Heart right ventricle (tissue), 16 donors: Measurements from ENCODE around the gene AKNA. TPM values are rescaled to one million over a fixed set of nuclear protein-coding genes. Genes with fewer than 3 reads are reported as not detected.

ENCODE experiments used
- ATAC-seq, 8 donors: fragments of 200-7000 bp; cut with Tn5 transposase; one replicate each; pipeline ENCODE4 v1.9.1; 2020; ENCODE audit warnings: mild to moderate bottlenecking in 8 of 8, moderate library complexity in 8 of 8, moderate number of reproducible peaks in 1 of 8
- DNase-seq, 2 donors: peaks; one replicate each; pipeline ENCODE4 v3.0.0-alpha.2; 2020
- H3K27ac ChIP-seq, 10 donors: fragments of 200-600 bp; sonication (generic) in 2 of 10; one replicate each; pipeline versions ENCODE4 v1.5.0 to v1.8.0; 2020 to 2022; ENCODE audit warnings: mild to moderate bottlenecking in 3 of 10
- H3K27me3 ChIP-seq, 7 donors: fragments of 200-600 bp; one replicate each; pipeline ENCODE4 v1.8.0; 2021 to 2022; ENCODE audit warnings: mild to moderate bottlenecking in 2 of 7
- H3K36me3 ChIP-seq, 9 donors: fragments of 200-600 bp; sonication (generic) in 1 of 9; one replicate each; pipeline versions ENCODE4 v1.5.0 to v1.8.0; 2020 to 2022; ENCODE audit warnings: mild to moderate bottlenecking in 2 of 9
- H3K4me1 ChIP-seq, 9 donors: fragments of 200-600 bp; sonication (generic) in 1 of 9; one replicate each; pipeline versions ENCODE4 v1.5.0 to v1.8.0; 2020 to 2022; ENCODE audit warnings: mild to moderate bottlenecking in 4 of 9
- H3K4me3 ChIP-seq, 10 donors: fragments of 200-600 bp; sonication (generic) in 2 of 10; one replicate each; pipeline versions ENCODE4 v1.5.0 to v1.8.0; 2020 to 2022; ENCODE audit warnings: mild to moderate bottlenecking in 7 of 10, moderate library complexity in 2 of 10
- H3K9me3 ChIP-seq, 11 donors: fragments of 200-600 bp in 10 of 11; sonication (generic) in 2 of 11; one replicate each; pipeline versions ENCODE4 v1.5.0 to v1.8.0; 2013 to 2022; ENCODE audit warnings: mild to moderate bottlenecking in 2 of 11, control low read depth in 1 of 11, moderate library complexity in 1 of 11
- WGBS, 2 donors: extraction: QIAGEN DNeasy Blood & Tissue Kit; methylation state at CpG; one replicate each; pipeline ENCODE4 v1.1.7; 2013; ENCODE audit warnings: inconsistent platforms in 1 of 2; 5-methylcytosine and 5-hydroxymethylcytosine counted together
- intact Hi-C, 10 donors: fragments of 100-400 bp; cut with DNase I; formaldehyde crosslinking; loops; one replicate each; pipeline versions ENCODE4 v1.11.1 to v1.14.2; 2022
- polyA plus RNA-seq, 2 donors: library from polyadenylated mRNA; stranded (reverse); fragments of 200-250 nt; gene quantifications; one replicate each; pipeline ENCODE4 v1.2.3, GENCODE V29; 2013
- total RNA-seq, 10 donors: library from RNA; stranded (reverse); fragmentation: NEBNext Ultra II Directional in 3 of 10; extraction: Animal tissue kit (Norgen Biotek cat#: 25700) in 3 of 10; gene quantifications; one replicate each; pipeline versions ENCODE4 v1.2.1 to v1.2.4, GENCODE V29; 2021 to 2023
- TF ChIP-seq, protein P1 (sequence below), 9 donors: fragments of 200-600 bp; sonication (generic) in 2 of 9; IDR thresholded peaks; one replicate each; pipeline versions ENCODE4 v1.5.0 to v1.8.0; 2021 to 2022; ENCODE audit warnings: antibody characterized with exemption in 9 of 9, mild to moderate bottlenecking in 5 of 9, moderate library complexity in 1 of 9
- donor health status: Arrhythmogenic right ventricular cardiomyopathy.
- donor health status: ischemic (EF 13 %, LVEDD 7.1; RV severe dilation, severe dysfunction).
- donor health status: healthy with polysubstance abuse.
- donor health status: DM: no; HTN: yes; CAD: no.
- donor health status: DM: no; HTN: no; CAD: no.
- donor health status: ischemic (EF 25% LVEDD 6.9; RV normal size, moderate dysfunction).
- donor health status: ischemic (EF 25% LVEDD 5.7; RV mildly dilated, moderate dysfunction).
- donor health status: healthy.
- donor health status: DM: yes; HTN: yes; CAD: no.
- donor health status: Ischemic cardiomyopathy.
- donor health status: ischemic (EF 35%, LVEDD 5.7; RV mildly dilated, moderate dysfunction).
- donor health status: nonischemic (EF 11% LVEDD 7.7; RV severe dilation, severe dysfunction).
- donor health status: DM: yes; HTN: yes; CAD: no.
- donor health status: PGD.
- donor health status: ischemic (EF 29% LVEDD 5.4; RV normal size, mild dysfunction).
- donor health status: nonischemic (EF 23%, LVEDD 6.1; RV moderate dilation, normal function).

Gene AKNA
- total and polyA plus RNA-seq, 12 donors, result 2.7 to 20.5 (median 4.6) TPM

DNA sequence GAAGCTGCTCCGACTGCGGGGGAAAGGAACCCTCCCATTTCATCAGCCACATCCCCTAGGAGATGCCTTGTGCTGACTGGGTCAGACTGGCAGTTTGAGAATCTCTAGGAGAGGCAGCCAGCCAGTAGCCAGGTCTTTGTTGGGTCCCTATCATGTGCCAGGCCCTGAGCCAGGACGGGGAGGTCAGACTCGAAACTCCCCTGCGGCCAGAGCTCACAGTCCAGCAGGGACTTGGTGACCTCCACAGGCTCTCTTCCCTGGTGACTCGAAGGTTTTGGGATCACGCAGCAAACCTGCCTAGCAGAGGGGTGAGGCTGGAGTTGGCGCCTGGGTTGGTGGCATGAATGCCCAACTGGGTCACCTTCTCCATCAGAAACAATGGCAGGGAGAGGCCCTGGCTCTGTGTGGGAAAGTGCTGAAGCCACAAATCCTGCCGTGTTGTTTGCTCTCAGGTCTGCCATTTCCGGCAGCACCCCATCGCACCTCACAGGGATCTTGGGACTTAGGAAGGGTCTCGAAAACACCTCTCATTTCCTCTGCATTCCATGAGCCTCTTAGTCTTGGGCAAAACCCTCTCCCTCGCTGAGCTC, 79.3 kb downstream of the AKNA start:
- Histone ChIP-seq H3K4me1 (peaks cover 0 to 9% (median 5%) of the 10 kb centered on the region in 9 donors), H3K27ac (no peak overlapping the region), H3K9me3 (no peaks in the 10 kb centered on the region), H3K36me3 (peaks cover 0 to 28% (median 0%) of the 10 kb centered on the region in 9 donors), H3K27me3 (no peaks in the 10 kb centered on the region), H3K4me3 (no peak overlapping the region)
- no peak for DNase-seq
- TF ChIP-seq, protein P1, sequence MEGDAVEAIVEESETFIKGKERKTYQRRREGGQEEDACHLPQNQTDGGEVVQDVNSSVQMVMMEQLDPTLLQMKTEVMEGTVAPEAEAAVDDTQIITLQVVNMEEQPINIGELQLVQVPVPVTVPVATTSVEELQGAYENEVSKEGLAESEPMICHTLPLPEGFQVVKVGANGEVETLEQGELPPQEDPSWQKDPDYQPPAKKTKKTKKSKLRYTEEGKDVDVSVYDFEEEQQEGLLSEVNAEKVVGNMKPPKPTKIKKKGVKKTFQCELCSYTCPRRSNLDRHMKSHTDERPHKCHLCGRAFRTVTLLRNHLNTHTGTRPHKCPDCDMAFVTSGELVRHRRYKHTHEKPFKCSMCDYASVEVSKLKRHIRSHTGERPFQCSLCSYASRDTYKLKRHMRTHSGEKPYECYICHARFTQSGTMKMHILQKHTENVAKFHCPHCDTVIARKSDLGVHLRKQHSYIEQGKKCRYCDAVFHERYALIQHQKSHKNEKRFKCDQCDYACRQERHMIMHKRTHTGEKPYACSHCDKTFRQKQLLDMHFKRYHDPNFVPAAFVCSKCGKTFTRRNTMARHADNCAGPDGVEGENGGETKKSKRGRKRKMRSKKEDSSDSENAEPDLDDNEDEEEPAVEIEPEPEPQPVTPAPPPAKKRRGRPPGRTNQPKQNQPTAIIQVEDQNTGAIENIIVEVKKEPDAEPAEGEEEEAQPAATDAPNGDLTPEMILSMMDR (IDR thresholded peaks at IDR 0.05), result no peak
- WGBS, 2 donors, result 89 to 96% methylated on average over 13 of the region's 13 CpGs
- no peak for ATAC-seq
- intact Hi-C loops, result no loop called here

DNA sequence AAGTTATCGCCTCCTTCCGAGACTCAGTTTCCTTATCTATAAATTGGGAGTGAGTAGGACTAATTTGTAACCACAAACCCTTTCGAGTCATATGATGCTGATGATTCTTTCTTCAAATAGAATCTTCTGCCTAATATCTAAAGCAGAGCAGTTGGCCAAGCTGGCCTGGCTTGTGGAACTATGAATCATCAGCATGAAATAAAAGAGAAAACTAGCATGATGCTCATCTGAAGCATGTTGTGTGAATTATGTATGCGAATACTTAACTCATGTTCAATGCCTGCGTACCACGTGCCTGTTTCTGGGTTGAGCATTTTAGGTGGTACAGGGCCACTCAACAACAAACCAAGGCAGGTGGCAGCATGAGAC, 79.9 kb downstream of the AKNA start:
- DNase-seq (no peak), ATAC-seq (no peak)
- Histone ChIP-seq H3K4me1 (peaks cover 0 to 9% (median 5%) of the 10 kb centered on the region in 9 donors), H3K36me3 (peaks cover 0 to 28% (median 0%) of the 10 kb centered on the region in 9 donors), H3K4me3 (no peak overlapping the region), H3K27me3 (no peaks in the 10 kb centered on the region), H3K9me3 (no peaks in the 10 kb centered on the region), H3K27ac (no peak overlapping the region)
- intact Hi-C loops, result no loop called here
- TF ChIP-seq, protein P1 (IDR thresholded peaks at IDR 0.05), result no peak
- 94 to 98% methylated on average over 6 of the region's 6 CpGs for WGBS, 2 donors

DNA sequence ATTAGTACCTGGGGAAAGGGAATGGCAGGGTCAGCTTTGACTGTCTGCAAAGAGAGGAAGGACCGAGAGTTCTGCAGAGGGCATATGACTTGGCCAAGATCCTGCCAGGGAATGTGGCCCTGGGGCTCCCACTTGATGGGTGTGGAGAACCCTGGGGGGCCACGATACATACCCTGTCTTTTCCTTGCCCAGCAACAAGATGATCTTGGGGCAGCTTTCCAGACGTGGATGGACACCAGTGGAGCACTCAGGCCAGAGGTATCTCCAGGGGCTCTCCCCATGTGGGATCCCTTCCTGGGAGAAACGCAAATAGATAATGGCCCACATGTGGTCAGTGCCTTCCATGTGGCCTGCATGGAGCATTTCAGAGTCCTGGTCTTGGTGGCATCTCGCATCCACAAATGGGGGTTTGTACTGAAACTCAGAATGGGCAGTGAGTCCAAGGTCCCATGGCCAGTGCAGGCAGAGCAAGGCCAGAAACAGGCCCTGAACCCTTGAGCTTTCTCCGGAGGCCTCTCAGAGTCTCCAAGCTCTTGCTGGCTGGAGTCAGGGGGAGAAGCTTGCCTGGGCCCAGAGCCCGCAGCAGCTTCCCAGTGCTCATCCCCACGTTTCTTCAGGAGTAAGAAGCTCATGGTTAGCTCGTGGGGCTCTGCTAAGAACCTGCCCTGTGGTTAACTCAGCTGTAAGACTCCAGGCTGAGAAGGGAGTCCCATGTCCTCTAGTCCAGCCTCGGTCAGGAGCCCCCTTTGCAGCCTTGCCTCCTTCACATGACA, 83.2 kb downstream of the AKNA start:
- H3K27me3 ChIP-seq, result no peaks in the 10 kb centered on the region
- H3K4me1 ChIP-seq, result peaks cover 0 to 10% (median 5%) of the 10 kb centered on the region in 9 donors
- DNase-seq, result no peak
- no peak for ATAC-seq
- H3K9me3 ChIP-seq, result no peaks in the 10 kb centered on the region
- H3K27ac ChIP-seq, result no peak overlapping the region
- intact Hi-C loops, result loop anchor here in 1 of 10 donors (5.0 kb wide), 1 partner anchor 197 kb away; no protein-coding TSS in a partner anchor
- H3K36me3 ChIP-seq, result peaks cover 0 to 32% (median 0%) of the 10 kb centered on the region in 9 donors
- TF ChIP-seq, protein P1 (IDR thresholded peaks at IDR 0.05), result no peak
- no peak overlapping the region for H3K4me3 ChIP-seq
- 89 to 92% methylated on average over 10 of the region's 10 CpGs for WGBS, 2 donors

DNA sequence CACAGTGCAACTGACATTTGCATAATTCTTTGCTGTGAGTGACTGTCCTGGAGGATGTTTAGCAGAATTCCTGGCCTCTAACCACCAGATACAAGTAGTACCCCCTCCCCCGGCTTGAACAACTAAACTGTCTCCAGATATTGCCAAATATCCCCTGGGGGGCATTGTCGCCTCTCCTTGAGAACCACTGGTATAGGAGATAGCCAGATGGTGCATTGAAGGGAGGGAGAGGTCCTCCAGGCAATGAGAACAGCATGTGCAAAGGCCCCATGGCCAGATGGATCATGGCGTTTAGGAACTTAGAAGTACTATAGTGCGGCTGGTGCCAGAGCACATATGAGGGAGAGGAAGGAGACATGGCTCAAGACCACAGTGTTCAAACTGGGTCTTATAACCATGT, 83.8 kb downstream of the AKNA start:
- DNase-seq (no peak), ATAC-seq (no peak)
- H3K4me1 ChIP-seq, result peaks cover 0 to 15% (median 5%) of the 10 kb centered on the region in 9 donors
- peaks cover 0 to 28% (median 0%) of the 10 kb centered on the region in 9 donors for H3K36me3 ChIP-seq
- no peak overlapping the region for H3K4me3 ChIP-seq
- H3K27ac ChIP-seq, result no peak overlapping the region
- WGBS, 2 donors, result 93 to 94% methylated on average over 4 of the region's 4 CpGs
- intact Hi-C loops, result loop anchor here in 1 of 10 donors (5.0 kb wide), 1 partner anchor 197 kb away; no protein-coding TSS in a partner anchor
- H3K27me3 ChIP-seq, result no peaks in the 10 kb centered on the region
- TF ChIP-seq, protein P1 (IDR thresholded peaks at IDR 0.05), result no peak
- no peaks in the 10 kb centered on the region for H3K9me3 ChIP-seq
